G401.6 (cell line): ENCODE data around the gene STK24.

Source experiments
- FAIRE-seq: peaks from 2 replicates; lab custom pipeline; 2012; peaks lifted over from hg19 to GRCh38; lab: Jason Lieb, UNC

STK24 gene

DNA sequence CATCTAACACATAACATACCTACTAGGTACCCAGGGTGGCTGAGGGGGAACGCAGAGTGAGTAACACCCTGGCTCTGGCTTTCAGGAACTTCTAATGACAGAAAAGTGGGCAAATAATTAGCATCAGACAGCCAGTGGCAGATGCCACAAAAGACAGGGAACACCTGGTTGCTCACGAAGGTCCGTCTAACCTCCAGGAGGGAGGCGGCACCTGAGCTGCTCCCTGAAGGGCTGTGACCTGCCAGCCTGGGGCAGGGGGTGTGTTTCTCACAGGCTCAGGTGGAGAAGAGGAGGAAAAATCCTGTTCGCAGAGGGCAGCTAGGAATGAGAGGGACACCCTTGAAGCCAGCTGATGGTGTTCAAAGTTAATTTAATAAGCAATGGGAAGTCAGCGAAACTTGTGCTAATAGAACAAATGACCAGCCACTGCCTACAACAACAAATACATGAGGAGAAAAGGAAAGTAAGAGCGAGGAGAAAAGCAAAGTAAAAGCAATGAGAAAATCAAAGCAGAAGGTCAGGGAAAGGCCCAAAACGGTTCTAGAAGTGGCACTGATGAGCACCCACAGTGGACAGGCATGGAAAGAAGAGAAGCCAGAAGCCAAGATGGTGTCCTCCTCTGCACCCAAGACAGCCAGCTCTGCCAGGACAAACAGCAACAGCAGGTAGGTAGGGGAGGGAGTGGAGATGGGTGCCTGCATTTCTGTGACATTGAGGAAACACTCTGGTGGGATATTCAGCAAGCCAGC, 87.3 kb downstream of the STK24 start:
- FAIRE-seq, result no peak

- FAIRE-seq, result no peak
These were observed 88.2 kb downstream of the STK24 start for GRCh38 chr13:98488736-98489135.

DNA sequence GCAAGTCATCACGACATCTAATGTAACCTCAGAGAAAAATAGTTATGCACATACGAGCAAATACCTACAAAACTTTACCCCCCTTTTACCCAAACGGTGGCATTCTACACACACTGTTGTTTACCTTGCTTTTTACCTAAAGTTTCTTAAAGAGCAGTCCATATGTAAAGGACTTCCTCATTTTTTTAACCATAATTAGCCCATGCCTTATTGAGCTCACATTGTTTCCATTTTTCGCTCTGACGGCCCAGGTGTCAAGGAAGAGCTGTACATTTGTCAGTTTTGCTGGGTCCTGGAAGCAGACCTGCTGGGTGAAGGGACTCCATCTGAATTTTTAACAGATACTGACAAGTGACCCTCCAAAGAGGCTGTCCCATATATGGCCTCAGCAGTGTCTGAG, 89.4 kb downstream of the STK24 start:
- FAIRE-seq, result no peak

- FAIRE-seq, result no peak
These were observed 89.9 kb downstream of the STK24 start for GRCh38 chr13:98487016-98487415.

GRCh38 chr13:98486412-98486811, 90.5 kb downstream of the STK24 start:
- no peak for FAIRE-seq

GRCh38 chr13:98485561-98485960, 91.3 kb downstream of the STK24 start:
- no peak for FAIRE-seq

GRCh38 chr13:98484289-98485219, 92.4 kb downstream of the STK24 start:
- FAIRE-seq, result no peak

DNA sequence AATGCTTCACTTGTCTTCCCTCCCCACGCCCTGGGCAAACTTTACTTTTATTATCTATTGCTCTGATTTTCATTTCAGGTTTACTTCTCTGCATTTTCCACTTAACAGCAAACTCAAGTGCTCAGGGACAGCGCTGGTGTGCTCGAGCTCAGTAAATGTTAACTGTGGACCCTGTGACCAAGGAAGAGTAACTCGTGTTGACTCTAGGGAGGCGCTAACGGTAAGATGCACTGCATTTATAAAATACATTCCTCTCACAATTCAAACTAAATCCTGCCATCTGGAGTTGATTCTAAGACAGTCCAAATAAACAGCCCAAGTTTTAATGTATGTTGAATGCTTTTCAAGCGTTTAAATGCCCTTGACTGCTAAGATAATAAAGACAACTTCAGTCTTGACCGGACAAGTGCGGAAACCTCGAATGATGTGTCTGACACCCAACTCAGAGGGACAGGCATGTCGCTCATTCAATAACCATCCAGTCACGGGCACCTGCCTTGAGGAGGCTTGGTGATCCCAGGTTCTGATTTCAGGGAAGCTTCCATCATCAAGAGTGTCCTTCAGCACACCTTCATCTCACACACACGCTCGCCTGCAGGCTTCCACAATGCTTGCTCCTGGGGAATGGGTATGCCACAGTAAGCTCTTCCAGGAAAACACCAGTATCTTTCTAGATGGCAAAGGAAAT, 93.2 kb downstream of the STK24 start:
- FAIRE-seq, result no peak

DNA sequence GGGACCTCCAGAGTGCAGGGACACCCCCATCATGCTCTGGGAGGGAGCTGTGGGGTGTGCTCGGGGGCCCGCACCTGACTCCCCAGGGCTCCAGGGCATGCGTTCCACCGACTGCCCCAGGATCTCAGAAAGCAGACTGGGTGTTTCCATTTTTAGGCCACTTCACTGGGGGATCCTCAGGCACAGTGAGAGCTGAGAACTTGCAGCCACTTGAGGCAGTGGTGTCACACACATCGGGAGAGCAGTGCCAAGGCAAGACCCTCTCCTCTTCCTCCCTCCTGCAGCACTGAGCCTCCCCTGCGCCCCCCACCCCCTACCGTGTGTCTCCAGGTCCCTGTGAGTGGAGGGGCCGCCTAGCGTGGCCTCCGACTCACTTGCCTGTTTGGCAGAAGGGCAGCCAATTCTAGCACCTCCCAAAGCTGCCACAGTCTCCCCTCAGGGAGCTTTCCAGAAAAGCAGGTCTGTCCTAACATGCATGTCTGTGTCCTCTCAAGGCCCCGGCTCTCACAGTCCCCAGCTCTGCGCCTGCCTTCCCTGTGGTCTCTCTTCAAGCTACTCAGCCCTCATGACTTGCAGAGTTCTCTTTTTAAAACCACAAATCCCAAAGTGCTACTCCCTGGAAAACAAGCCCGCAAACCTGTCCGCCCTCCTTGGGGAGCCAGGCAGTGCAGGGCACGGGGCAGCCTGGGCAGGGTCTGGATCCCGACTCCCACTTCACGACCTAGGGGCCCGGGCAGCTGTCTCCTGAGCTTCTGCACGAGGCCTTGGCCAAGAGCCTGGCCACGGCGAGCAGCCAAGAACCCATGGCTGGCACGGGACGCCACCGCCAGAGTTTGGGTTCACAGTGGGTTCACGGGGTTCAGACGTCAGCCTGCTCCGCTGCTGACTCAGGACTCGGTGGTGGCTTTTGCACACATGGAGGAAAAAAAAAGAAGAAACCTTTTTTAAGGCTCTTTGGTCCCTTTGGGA, 94.1 kb downstream of the STK24 start:
- no peak for FAIRE-seq

DNA sequence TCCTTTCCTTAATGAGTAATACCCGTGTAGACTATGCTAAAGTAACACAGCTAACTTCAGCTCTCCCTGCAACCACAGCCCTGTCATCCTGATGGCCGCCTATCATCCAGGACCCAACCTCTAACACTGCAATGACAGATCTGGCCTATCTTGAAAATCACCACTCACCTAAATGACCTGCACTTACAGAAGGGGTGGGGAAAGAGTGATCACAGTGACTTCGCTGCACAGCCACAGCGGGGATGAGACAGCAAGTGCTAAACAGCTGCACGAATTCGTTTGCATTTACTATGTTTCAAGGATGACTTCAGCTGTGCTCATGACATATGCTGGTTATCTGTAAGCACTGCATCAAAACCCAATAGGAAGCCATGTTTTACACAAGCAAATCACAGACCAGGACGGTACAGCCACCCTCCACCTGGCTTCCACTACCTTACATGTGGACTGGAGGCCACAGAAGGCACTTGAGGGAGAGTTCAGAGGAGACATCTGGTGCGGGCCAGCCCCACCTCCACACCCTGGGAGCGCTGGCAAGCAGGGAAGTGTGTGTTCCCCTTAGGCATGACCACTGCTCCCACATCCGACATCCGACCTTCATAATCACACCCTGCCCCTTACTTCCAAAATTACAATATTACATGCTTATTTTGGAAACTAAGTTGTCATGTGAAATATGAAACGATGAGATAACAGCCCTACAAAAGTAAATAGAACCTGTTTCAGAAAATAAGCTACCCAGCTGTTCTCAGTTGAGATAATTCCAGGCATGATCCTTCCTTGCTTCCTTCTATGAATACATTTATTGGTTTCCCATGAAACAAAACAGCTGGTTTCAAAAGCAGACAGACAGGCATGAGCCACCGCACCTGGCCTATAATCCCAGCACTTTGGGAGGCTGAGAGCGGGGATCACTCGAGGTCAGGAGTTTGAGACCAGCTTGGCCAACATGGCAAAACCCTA, 95.7 kb downstream of the STK24 start:
- no peak for FAIRE-seq

DNA sequence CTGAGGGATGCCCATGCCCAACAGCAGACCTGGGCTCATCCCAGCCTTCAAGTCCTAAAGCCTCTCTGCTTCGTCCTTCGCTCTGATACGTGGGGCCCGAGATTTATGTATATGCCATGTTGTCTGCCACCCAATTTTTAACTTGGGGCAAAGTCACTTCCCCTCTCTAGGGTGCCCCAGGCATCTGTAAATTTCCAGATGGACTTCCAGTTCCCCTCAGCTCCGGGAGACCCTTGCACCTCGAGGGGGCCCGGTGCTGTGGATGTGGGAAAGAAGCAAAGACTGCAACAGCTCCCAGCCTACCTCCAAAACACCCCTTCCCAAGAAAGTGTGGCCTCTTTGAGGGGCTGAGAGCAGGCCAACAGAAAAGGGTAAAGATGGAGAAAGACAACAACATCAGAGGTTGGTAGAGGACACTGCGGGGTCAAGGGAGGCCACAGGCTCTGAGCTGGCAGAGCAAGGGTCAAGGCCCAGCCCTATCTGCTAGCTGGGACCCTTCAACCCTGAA, 97.4 kb downstream of the STK24 start:
- no peak for FAIRE-seq

DNA sequence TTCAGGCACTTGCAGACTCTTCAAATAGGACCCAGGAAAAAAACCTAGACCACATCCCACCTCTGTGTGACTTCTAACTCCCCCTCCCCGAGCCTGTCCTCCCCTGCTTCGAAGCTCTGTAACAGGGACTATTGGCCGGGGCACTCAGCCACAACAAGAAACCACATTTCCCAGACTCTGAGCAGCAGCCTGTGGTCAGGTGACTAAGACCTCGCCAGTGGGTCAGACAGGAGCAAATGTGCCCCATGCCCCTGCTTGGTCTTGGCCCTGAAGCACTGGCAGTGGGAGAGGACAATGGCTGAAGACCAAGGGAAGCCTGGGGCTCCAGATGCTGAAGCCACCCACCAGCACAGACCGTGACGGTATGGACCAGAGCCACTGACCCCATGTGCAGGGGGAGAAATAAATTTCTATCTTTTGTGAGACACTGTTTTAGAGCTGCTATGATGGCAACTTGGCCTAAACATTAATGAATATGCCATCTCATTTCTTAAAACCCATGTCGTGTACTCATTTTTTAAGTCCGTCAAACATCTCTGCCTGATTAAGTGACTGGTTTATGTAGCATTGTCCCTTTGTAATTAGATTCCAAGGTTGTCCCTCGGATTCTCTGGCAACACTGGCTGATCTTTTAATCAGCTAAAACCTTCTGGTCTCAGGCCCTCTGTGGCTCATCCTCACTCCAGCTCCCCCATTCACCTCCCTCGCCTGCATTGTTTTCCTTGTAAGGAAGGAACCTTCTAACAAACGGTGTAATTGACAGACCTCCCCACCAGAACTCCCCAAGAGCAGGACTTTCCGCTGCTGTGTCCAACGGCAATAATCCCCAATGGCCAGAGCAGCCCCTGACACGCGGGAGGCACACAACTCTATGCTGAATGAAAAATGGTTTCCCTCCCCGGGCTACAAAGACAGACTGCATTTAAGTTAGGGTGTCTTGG, 98.4 kb downstream of the STK24 start:
- no peak for FAIRE-seq

DNA sequence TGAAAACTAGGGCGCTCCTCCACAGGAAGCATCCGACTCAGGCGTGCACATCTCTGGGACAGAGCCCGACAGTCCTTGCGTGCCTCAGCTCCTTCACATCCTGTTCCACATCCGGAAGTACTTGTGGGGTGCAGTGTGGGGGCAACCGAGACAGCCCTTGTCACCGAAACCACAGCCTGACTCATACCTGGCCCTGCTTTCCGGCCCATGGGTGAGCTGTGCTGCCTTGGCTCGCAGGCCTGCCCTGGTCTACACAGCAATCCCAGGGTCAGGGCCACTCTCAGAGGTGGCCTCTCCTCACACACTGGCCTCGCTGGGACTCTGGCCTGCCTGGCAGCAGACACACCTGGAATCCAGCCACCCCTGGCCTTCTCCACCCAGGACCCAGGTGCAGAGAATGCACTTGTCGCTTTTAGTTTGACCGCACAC, 100.4 kb downstream of the STK24 start:
- no peak for FAIRE-seq

DNA sequence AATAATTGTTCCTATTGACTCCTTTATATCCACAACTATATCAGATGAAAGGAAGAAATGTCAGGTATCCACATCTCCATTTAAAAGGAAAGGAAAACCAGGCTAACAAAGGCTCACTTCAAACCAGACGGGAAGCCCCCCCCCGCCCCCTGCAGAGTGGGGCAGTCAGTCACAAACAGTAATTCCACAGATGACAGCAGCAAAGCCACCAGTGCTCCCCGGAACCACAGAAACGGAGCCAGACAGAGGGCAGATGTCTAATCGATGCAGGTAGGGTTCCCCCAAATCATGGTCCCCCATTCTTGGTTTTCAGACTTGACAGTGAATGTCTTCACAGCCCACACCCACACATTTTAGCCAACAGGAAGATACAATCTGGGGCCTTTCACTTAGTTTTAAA, 100.8 kb downstream of the STK24 start:
- FAIRE-seq, result no peak

GRCh38 chr13:98475522-98475921, 101.4 kb downstream of the STK24 start:
- FAIRE-seq, result no peak

GRCh38 chr13:98474761-98475160, 102.1 kb downstream of the STK24 start:
- FAIRE-seq, result no peak

GRCh38 chr13:98474292-98474691, 102.6 kb downstream of the STK24 start:
- no peak for FAIRE-seq

- no peak for FAIRE-seq
These were observed 103.1 kb downstream of the STK24 start for GRCh38 chr13:98473788-98474144.

DNA sequence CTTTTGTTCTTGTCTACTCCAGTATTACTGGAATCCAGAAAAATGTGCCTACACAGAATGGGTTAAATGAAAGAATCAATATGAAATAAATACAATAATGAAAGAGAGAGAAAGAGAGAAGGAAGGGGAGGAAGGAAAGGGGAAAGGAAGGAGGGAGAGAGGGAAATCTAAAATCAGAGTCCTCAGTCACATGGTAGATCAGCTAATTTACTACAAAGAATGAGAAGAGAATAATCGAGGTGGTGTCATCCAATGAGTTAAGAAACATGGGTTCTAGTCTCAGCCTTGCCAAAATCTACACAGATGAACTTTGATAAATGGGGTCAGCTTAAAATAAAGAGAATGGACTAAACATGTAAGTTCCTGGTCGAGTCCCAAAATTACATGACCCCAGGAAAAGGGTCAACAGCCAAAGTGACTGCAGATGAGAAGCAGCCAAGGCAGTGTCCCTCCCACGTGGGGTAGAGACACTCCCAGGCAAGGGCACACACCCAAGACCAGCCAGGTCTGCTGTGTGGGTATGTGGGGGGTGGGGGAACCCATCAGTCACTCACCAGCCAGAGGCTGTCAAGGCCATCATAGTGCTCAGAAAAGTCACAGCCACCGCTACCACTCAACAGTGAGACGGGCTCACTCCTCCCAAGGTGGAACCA, 103.6 kb downstream of the STK24 start:
- FAIRE-seq, result no peak
